Heart left ventricle (tissue), 13 donors: ENCODE measurements around the gene CCDC106.

ENCODE experiments used
- POLR2A ChIP-seq, 2 donors: fragments of 450-650 bp; IDR thresholded peaks; one replicate each; pipeline ENCODE4 v1.6.1; 2017; ENCODE audit warnings: antibody characterized with exemption in 2 of 2, mild to moderate bottlenecking in 2 of 2, moderate library complexity in 2 of 2
- TF ChIP-seq, protein P1 (sequence below), 12 donors: fragments of 200-600 bp; sonication (generic) in 4 of 12; IDR thresholded peaks; one replicate each; pipeline versions ENCODE4 v1.5.0 to v1.8.0; 2018 to 2022; ENCODE audit warnings: antibody characterized with exemption in 12 of 12, mild to moderate bottlenecking in 5 of 12
- donor health status: ischemic (EF 13 %, LVEDD 7.1; RV severe dilation, severe dysfunction).
- donor health status: DM: no; HTN: yes; CAD: no.
- donor health status: DM: no; HTN: no; CAD: no.
- donor health status: ischemic (EF 25% LVEDD 6.9; RV normal size, moderate dysfunction).
- donor health status: ischemic (EF 25% LVEDD 5.7; RV mildly dilated, moderate dysfunction).
- donor health status: ischemic (EF 35%, LVEDD 5.7; RV mildly dilated, moderate dysfunction).
- donor health status: nonischemic (EF 11% LVEDD 7.7; RV severe dilation, severe dysfunction).
- donor health status: DM: yes; HTN: yes; CAD: no.
- donor health status: PGD.
- donor health status: ischemic (EF 29% LVEDD 5.4; RV normal size, mild dysfunction).
- donor health status: nonischemic (EF 23%, LVEDD 6.1; RV moderate dilation, normal function).

DNA sequence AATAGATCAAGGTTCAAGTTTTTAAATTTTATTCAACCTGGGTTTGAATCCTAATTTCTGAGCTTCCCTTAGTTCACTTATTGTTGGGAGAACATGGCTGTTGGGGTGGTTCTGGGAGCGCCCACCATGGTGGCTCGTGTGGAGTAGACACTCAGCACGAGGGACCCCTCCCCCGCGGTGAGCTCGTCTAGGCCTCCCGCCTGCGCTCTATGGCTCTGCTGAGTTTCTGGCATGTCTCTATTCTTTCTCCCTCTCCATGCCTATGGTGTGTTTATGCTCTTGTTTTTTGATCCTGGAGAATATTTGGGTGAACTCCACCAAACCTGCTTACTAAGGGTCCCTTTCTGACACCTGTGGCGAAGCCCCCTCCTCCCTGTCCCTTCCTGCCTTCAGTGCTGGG is 25.5 kb downstream of the CCDC106 start:
- no peak for TF ChIP-seq POLR2A (IDR thresholded peaks at IDR 0.05)
- TF ChIP-seq, protein P1, sequence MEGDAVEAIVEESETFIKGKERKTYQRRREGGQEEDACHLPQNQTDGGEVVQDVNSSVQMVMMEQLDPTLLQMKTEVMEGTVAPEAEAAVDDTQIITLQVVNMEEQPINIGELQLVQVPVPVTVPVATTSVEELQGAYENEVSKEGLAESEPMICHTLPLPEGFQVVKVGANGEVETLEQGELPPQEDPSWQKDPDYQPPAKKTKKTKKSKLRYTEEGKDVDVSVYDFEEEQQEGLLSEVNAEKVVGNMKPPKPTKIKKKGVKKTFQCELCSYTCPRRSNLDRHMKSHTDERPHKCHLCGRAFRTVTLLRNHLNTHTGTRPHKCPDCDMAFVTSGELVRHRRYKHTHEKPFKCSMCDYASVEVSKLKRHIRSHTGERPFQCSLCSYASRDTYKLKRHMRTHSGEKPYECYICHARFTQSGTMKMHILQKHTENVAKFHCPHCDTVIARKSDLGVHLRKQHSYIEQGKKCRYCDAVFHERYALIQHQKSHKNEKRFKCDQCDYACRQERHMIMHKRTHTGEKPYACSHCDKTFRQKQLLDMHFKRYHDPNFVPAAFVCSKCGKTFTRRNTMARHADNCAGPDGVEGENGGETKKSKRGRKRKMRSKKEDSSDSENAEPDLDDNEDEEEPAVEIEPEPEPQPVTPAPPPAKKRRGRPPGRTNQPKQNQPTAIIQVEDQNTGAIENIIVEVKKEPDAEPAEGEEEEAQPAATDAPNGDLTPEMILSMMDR (IDR thresholded peaks at IDR 0.05): no peak
